Measurements from ENCODE around the gene YTHDF1.

YTHDF1 gene

DNA sequence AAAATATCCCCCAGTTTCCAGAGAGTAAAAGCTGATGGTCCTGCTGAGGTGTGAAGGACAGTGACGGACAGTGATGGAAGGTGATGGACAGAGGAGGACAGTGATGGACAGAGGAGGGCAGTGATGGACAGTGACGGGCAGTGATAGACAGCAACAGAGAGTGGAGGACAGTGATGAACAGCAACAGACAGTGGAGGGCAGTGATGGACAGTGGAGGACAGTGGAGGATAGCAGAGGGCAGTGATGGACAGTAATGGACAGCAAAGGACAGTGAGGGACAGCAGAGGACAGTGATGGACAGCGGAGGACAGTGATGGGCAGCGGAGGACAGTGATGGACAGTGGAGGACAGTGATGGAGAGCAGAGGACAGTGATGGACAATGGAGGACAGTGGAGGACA lies 41.0 kb upstream of the YTHDF1 start:
- TF ChIP-seq, protein P1, sequence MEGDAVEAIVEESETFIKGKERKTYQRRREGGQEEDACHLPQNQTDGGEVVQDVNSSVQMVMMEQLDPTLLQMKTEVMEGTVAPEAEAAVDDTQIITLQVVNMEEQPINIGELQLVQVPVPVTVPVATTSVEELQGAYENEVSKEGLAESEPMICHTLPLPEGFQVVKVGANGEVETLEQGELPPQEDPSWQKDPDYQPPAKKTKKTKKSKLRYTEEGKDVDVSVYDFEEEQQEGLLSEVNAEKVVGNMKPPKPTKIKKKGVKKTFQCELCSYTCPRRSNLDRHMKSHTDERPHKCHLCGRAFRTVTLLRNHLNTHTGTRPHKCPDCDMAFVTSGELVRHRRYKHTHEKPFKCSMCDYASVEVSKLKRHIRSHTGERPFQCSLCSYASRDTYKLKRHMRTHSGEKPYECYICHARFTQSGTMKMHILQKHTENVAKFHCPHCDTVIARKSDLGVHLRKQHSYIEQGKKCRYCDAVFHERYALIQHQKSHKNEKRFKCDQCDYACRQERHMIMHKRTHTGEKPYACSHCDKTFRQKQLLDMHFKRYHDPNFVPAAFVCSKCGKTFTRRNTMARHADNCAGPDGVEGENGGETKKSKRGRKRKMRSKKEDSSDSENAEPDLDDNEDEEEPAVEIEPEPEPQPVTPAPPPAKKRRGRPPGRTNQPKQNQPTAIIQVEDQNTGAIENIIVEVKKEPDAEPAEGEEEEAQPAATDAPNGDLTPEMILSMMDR (IDR thresholded peaks at IDR 0.05), result no peak
- Histone ChIP-seq H3K4me3 (ENCODE audit: low read depth in 1 of 2, low read length in 1 of 2) (no peak overlapping the region), H3K27me3 (peaks cover 97% of the 10 kb centered on the region)

DNA sequence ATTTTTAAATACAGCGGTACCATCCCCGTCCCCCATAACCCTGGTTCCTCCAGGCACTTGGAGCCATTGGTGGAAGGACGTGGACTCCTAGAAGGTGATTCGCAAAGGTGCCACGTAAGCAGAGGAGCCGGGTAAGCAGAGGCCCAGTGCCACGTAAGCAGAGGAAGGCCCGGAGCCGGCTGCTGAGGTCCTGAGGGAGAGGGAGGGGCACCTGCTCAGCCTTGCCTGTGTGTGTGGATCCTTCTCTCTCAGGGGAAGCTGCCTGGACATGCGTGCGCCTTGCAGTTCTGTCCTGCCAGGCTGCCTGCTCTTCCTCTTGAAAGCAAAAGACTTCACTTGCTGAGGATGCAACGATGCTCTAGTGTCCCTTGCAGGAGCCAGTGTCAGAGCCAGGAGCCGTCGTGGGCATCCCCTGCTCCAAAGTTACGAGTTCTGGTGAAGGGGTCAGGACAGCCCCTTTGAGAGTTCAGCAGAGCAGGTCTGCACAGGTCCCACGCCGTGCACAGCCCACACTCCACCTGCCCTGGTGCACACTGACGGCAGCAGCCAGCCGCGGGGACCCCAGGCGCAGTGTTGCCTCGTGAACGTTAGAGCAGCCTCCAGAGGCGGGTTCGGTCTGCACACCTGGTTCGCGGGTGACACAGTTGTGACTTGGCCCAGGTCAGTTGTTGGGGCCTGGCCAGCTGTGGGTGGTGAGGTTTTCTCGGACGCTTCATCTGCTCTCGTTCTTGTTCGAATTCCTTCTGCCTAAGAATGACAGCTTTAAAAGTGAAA lies 40.2 kb upstream of the YTHDF1 start:
- Histone ChIP-seq H3K36me3 (no peaks in the 10 kb centered on the region), H3K27me3 (peaks cover 97% of the 10 kb centered on the region), H3K9me3 (no peaks in the 10 kb centered on the region), H3K4me3 (ENCODE audit: low read depth in 1 of 2, low read length in 1 of 2) (no peak overlapping the region), H3K4me1 (ENCODE audit: control insufficient read depth in 1 of 2, insufficient read depth in 1 of 2, low read depth in 1 of 2, low read length in 1 of 2) (no peaks in the 10 kb centered on the region), H3K27ac (no peak overlapping the region)
- TF ChIP-seq, protein P1 (IDR thresholded peaks at IDR 0.05), result no peak

More for the DNA sequence above, 41.0 kb upstream of the YTHDF1 start:
- Histone ChIP-seq H3K9me3 (no peaks in the 10 kb centered on the region), H3K4me1 (ENCODE audit: control insufficient read depth in 1 of 2, insufficient read depth in 1 of 2, low read depth in 1 of 2, low read length in 1 of 2) (no peaks in the 10 kb centered on the region), H3K27ac (no peak overlapping the region), H3K36me3 (no peaks in the 10 kb centered on the region)

DNA sequence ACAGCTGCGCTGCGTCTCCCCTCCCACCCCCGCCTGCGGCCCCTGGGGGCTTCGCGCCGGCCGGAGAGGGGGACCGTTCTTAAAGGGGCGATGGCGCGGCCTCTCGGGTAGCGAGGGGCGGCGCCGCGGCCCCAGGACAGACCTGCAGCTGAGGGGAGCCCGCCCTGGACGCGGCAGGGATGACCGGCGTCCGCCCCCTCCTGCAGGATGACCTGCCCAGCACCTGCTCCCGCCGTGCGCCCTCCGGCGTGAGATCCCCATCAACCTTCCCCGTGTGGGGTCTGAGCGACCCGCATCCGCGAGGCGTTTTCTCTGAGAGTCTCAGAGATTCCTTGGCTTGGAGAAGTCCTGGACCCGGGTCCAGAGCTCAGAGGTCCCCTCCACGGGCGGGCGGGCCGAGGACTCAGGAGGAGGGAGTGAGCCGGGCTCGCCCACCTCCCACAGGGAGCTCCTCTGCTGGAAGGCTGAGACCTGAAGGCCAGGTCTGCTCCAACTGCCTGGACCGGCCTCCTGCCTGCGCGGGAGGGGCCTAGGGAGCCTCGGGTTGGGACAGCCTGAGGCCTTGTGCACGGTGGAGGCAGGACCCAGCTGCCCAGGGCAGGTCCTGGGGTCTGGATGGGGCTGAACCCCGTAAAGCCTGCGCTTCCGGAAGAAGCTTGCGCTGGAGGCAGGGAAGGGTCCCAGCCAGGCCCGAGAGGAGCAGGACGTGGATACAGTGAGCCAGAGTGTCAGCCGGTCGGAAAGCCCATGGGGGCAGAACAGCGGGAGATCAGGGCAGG lies 38.9 kb upstream of the YTHDF1 start:
- H3K27ac ChIP-seq, result no peak overlapping the region

DNA sequence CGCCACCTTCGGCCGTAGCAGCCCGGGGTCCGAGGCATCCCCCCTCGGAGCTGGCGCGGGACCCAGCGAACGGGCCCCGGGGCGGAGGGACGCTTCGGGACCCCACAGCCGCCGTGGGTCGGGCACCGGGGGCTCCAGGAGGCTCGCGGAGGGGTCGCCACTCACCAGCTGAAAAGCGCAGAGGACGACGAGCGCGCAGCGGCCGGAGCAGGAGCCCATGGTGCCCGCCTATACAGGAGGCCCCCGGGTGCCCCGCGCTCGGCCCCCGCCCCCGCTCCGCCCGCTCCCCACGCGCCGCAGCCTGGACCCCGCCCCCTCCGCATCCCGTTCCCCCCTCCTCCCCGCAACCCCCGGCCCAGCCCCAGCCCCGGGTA lies 38.3 kb upstream of the YTHDF1 start, which contains the start of gene NKAIN4:
NKAIN4 (minus strand) TSS at position 232 of the 374 bp plus-strand sequence; CDS start at position 219, 13 bp downstream.
- TF ChIP-seq, protein P1 (IDR thresholded peaks at IDR 0.05), result no peak

More for the DNA sequence above, 38.9 kb upstream of the YTHDF1 start:
- no peaks in the 10 kb centered on the region for H3K4me1 ChIP-seq (ENCODE audit: control insufficient read depth in 1 of 2, insufficient read depth in 1 of 2, low read depth in 1 of 2, low read length in 1 of 2)
- TF ChIP-seq, protein P1 (IDR thresholded peaks at IDR 0.05), result no peak
- H3K4me3 ChIP-seq (ENCODE audit: low read depth in 1 of 2, low read length in 1 of 2), result no peak overlapping the region
- peaks cover 97% of the 10 kb centered on the region for H3K27me3 ChIP-seq
- H3K36me3 ChIP-seq, result no peaks in the 10 kb centered on the region
- H3K9me3 ChIP-seq, result no peaks in the 10 kb centered on the region

DNA sequence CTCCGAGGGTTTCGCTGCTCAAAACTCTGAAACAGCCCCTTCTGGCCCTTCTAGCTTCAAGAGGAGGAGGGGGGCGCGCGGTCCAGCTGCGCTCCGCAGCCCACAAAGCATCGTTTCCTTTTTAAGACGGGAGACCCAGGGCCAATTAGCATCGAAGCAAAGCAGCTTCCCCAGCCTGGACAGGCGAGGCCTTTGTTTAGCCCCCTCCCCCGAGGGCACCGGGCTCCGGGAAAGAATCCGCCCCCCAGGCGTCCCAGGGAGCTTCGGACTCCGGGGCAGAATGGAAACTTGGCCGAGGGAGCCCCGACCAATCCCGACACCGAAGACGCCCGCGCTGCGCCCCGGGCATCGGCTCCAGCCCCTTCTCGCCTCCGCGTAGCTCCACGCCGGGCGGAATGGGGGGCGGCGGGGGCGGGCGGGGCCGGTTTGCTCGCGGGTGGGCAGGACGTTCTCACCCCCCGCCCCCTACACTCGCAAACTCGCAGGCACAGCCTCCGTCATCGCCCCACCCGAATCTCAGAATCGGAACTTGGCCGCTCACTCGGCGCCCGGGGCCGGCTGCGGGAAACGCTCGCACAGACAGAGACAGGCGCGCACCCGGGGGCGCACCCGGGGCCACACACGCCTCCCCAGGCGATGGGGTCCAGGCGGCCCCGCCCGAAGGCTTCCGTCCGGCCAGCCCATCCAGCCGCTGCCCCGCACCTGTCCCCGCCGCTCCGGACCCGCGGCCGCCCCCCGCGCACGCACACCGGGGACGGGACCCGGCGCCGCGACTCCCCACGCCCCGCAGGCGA lies 37.7 kb upstream of the YTHDF1 start:
- H3K4me1 ChIP-seq (ENCODE audit: control insufficient read depth in 1 of 2, insufficient read depth in 1 of 2, low read depth in 1 of 2, low read length in 1 of 2), result no peaks in the 10 kb centered on the region
- H3K9me3 ChIP-seq, result no peaks in the 10 kb centered on the region
- H3K36me3 ChIP-seq, result no peaks in the 10 kb centered on the region
- H3K27me3 ChIP-seq, result peaks cover 96% of the 10 kb centered on the region
- no peak overlapping the region for H3K27ac ChIP-seq
- H3K4me3 ChIP-seq (ENCODE audit: low read depth in 1 of 2, low read length in 1 of 2), result no peak overlapping the region
- TF ChIP-seq, protein P1 (IDR thresholded peaks at IDR 0.05), result no peak

More for the DNA sequence above, 38.3 kb upstream of the YTHDF1 start, which contains the start of gene NKAIN4:
- Histone ChIP-seq H3K4me3 (ENCODE audit: low read depth in 1 of 2, low read length in 1 of 2) (no peak within 1 kb of the TSS), H3K36me3 (no peaks in the 10 kb centered on the region), H3K9me3 (no peaks in the 10 kb centered on the region), H3K27me3 (peaks cover 97% of the 10 kb centered on the region), H3K4me1 (ENCODE audit: control insufficient read depth in 1 of 2, insufficient read depth in 1 of 2, low read depth in 1 of 2, low read length in 1 of 2) (no peaks in the 10 kb centered on the region), H3K27ac (no peak within 1 kb of the TSS)
